ENCODE data around the gene CD44.

GRCh38 chr11:35115688-35116030, 23.3 kb upstream of the CD44 start:
- TF ChIP-seq ELK1 (IDR thresholded peaks at IDR 0.05; ENCODE audit: low read depth, low read length): no peak
- no peak for TF ChIP-seq CTCF (IDR thresholded peaks at IDR 0.05)
- TF ChIP-seq POLR2A (IDR thresholded peaks at IDR 0.05; ENCODE audit: low read length): no peak
- TF ChIP-seq PBX3 (IDR thresholded peaks at IDR 0.05): no peak
- no peak for TF ChIP-seq RCOR1 (IDR thresholded peaks at IDR 0.05; ENCODE audit: low read depth, low read length)
- TF ChIP-seq CHD2 (IDR thresholded peaks at IDR 0.05; ENCODE audit: low read length, partially characterized antibody): no peak

Data from A549 (cell line).